ENCODE measurements around the gene PIP4K2C. TPM values are rescaled to one million over a fixed set of nuclear protein-coding genes. Genes with fewer than 3 reads are reported as not detected.
"Not testable (repeated sequence)": the region's sequence is repeated elsewhere in the genome, so short reads cannot be mapped to it uniquely, and the experiment has no call there.

PIP4K2C gene
- total and polyA plus RNA-seq, 3 donors from 2014 or later: 47.6 to 78.0 (median 54.6) TPM

- peaks cover 10% of the 10 kb centered on the region for H3K4me1 ChIP-seq
- no peaks in the 10 kb centered on the region for H3K36me3 ChIP-seq (ENCODE audit: low read depth, missing control alignments)
- DNase-seq: no peak
- no peak overlapping the region for H3K27ac ChIP-seq
- no peak for TF ChIP-seq CTCF (IDR thresholded peaks at IDR 0.05)
- TF ChIP-seq POLR2A (IDR thresholded peaks at IDR 0.05): no peak
- no peaks in the 10 kb centered on the region for H3K27me3 ChIP-seq
- H3K4me3 ChIP-seq: no peak overlapping the region
- no peaks in the 10 kb centered on the region for H3K9me3 ChIP-seq
- intact Hi-C loops (cut with DNase I; ENCODE audit: low total_unique reads): no loop called here
- 91 to 94% methylated on average over 3 of the region's 3 CpGs for WGBS, 2 donors
Measured at GRCh38 chr12:57586128-57586527, 4.9 kb upstream of the PIP4K2C start.

- 83 to 91% methylated on average over 3 of the region's 3 CpGs for WGBS, 2 donors
Measured at GRCh38 chr12:57586832-57587429, 4.1 kb upstream of the PIP4K2C start.

GRCh38 chr12:57588951-57589610, 1.9 kb upstream of the PIP4K2C start:
- 65 to 76% methylated on average over 15 of the region's 15 CpGs for WGBS, 2 donors
- peak overlapping the region; percentile 51 to 59 for H3K27ac ChIP-seq
- peaks cover 21% of the 10 kb centered on the region for H3K4me1 ChIP-seq
- H3K4me3 ChIP-seq; H3K36me3 ChIP-seq (ENCODE audit: low read depth, missing control alignments); intact Hi-C loops (cut with DNase I; ENCODE audit: low total_unique reads); H3K9me3 ChIP-seq; H3K27me3 ChIP-seq: not testable (repeated sequence)
- peak; percentile 73 for DNase-seq

More at GRCh38 chr12:57586832-57587429, 4.1 kb upstream of the PIP4K2C start:
- Histone ChIP-seq H3K36me3 (ENCODE audit: low read depth, missing control alignments) (no peaks in the 10 kb centered on the region), H3K27me3 (no peaks in the 10 kb centered on the region), H3K4me3 (no peak overlapping the region), H3K4me1 (peaks cover 15% of the 10 kb centered on the region), H3K27ac (no peak overlapping the region), H3K9me3 (no peaks in the 10 kb centered on the region)
- intact Hi-C loops (cut with DNase I; ENCODE audit: low total_unique reads): no loop called here
- TF ChIP-seq CTCF (IDR thresholded peaks at IDR 0.05) (no peak), POLR2A (IDR thresholded peaks at IDR 0.05) (no peak)
- no peak for DNase-seq

- 12 to 13% methylated on average over 2 of the region's 2 CpGs for WGBS, 2 donors
Measured at GRCh38 chr12:57590479-57590863, 521 bp upstream of the PIP4K2C start.

More at GRCh38 chr12:57590479-57590863, 521 bp upstream of the PIP4K2C start:
- intact Hi-C loops (cut with DNase I; ENCODE audit: low total_unique reads): no loop called here
- no peaks in the 10 kb centered on the region for H3K9me3 ChIP-seq
- TF ChIP-seq CTCF (IDR thresholded peaks at IDR 0.05): no peak
- peaks cover 21% of the 10 kb centered on the region for H3K4me1 ChIP-seq
- no peaks in the 10 kb centered on the region for H3K27me3 ChIP-seq
- H3K36me3 ChIP-seq (ENCODE audit: low read depth, missing control alignments): no peaks in the 10 kb centered on the region
- peak overlapping the region; percentile 37 to 76 for H3K27ac ChIP-seq
- no peak for DNase-seq
- peak overlapping the region; percentile 83 to 94 for H3K4me3 ChIP-seq
